HTR-8/SVneo (cell line): ENCODE results near the gene SLC44A1.

Experiments
- DNase-seq: peaks from one replicate; pipeline ENCODE4 v3.0.0; 2011; ENCODE audit warnings: low spot score, mixed read lengths; ENCODE audit not compliant: insufficient read length
- FAIRE-seq: peaks from 2 replicates; lab custom pipeline; 2011; peaks lifted over from hg19 to GRCh38; lab: Jason Lieb, UNC

Gene SLC44A1

GRCh38 chr9:105415662-105415980 lies 171.2 kb downstream of the SLC44A1 start:
- DNase-seq (no peak), FAIRE-seq (no peak)

GRCh38 chr9:105416840-105417239 lies 172.4 kb downstream of the SLC44A1 start:
- FAIRE-seq (no peak), DNase-seq (no peak)

- FAIRE-seq (no peak), DNase-seq (no peak)
Observed at GRCh38 chr9:105418588-105419500, 174.4 kb downstream of the SLC44A1 start.

- FAIRE-seq, result no peak
- DNase-seq, result no peak
Observed at GRCh38 chr9:105419816-105420597, 175.6 kb downstream of the SLC44A1 start.

- no peak for FAIRE-seq
- no peak for DNase-seq
Observed at GRCh38 chr9:105421154-105421553, 176.7 kb downstream of the SLC44A1 start.

- FAIRE-seq, result no peak
- DNase-seq, result no peak
Observed at GRCh38 chr9:105421864-105422263, 177.4 kb downstream of the SLC44A1 start.

- FAIRE-seq (no peak), DNase-seq (peak; percentile 35)
Observed at GRCh38 chr9:105425816-105426433, 181.5 kb downstream of the SLC44A1 start.

- no peak for DNase-seq
- no peak for FAIRE-seq
Observed at GRCh38 chr9:105426657-105427056, 182.2 kb downstream of the SLC44A1 start.

GRCh38 chr9:105431424-105432246 lies 187.2 kb downstream of the SLC44A1 start:
- FAIRE-seq (no peak), DNase-seq (no peak)

GRCh38 chr9:105432247-105432842 lies 187.9 kb downstream of the SLC44A1 start:
- no peak for FAIRE-seq
- DNase-seq, result no peak

GRCh38 chr9:105435453-105435852 lies 191.0 kb downstream of the SLC44A1 start:
- FAIRE-seq, result no peak
- no peak for DNase-seq

- no peak for DNase-seq
- no peak for FAIRE-seq
Observed at GRCh38 chr9:105436783-105437182, 192.3 kb downstream of the SLC44A1 start.

- DNase-seq, result no peak
- FAIRE-seq, result no peak
Observed at GRCh38 chr9:105437704-105438103, 193.3 kb downstream of the SLC44A1 start.

- no peak for DNase-seq
Observed at GRCh38 chr9:105438141-105438806, 193.8 kb downstream of the SLC44A1 start.

GRCh38 chr9:105439428-105439827 lies 195.0 kb downstream of the SLC44A1 start:
- FAIRE-seq (no peak), DNase-seq (no peak)

More at GRCh38 chr9:105438141-105438806, 193.8 kb downstream of the SLC44A1 start:
- no peak for FAIRE-seq

GRCh38 chr9:105441616-105442160 lies 197.2 kb downstream of the SLC44A1 start:
- no peak for DNase-seq
- FAIRE-seq, result no peak

GRCh38 chr9:105443121-105443520 lies 198.7 kb downstream of the SLC44A1 start:
- no peak for DNase-seq
- FAIRE-seq, result no peak

GRCh38 chr9:105444130-105444529 lies 199.7 kb downstream of the SLC44A1 start:
- FAIRE-seq (no peak), DNase-seq (no peak)
